ENCODE measurements around the gene TBX1.

Gene TBX1

GRCh38 chr22:19755145-19755710 lies 5.3 kb upstream of the TBX1 start:
- no peak overlapping the region for H2AFZ ChIP-seq
- H3K36me3 ChIP-seq (ENCODE audit: control insufficient read depth, insufficient read depth, low read length): no peaks in the 10 kb centered on the region
- no peaks in the 10 kb centered on the region for H3K4me1 ChIP-seq
- H3K27me3 ChIP-seq (ENCODE audit: control insufficient read depth, insufficient read depth, low read length): no peaks in the 10 kb centered on the region
- H3K4me2 ChIP-seq (ENCODE audit: low read length): no peak overlapping the region
- no peaks in the 10 kb centered on the region for H3K79me2 ChIP-seq
- H3K27ac ChIP-seq: no peak overlapping the region
- H3K9me3 ChIP-seq (ENCODE audit: control insufficient read depth, low read length): no peaks in the 10 kb centered on the region
- H3K4me3 ChIP-seq (ENCODE audit: low read depth, low read length): no peak overlapping the region
- TF ChIP-seq CTCF (IDR thresholded peaks at IDR 0.05): no peak
- no peak overlapping the region for H3K9ac ChIP-seq

- Histone ChIP-seq H3K4me1 (no peaks in the 10 kb centered on the region), H3K27me3 (ENCODE audit: control insufficient read depth, insufficient read depth, low read length) (no peaks in the 10 kb centered on the region), H3K4me2 (ENCODE audit: low read length) (no peak overlapping the region), H2AFZ (no peak overlapping the region), H3K79me2 (no peaks in the 10 kb centered on the region), H3K9me3 (ENCODE audit: control insufficient read depth, low read length) (no peaks in the 10 kb centered on the region), H3K36me3 (ENCODE audit: control insufficient read depth, insufficient read depth, low read length) (no peaks in the 10 kb centered on the region), H3K4me3 (ENCODE audit: low read depth, low read length) (no peak overlapping the region), H3K27ac (no peak overlapping the region), H3K9ac (no peak overlapping the region)
- TF ChIP-seq CTCF (IDR thresholded peaks at IDR 0.05): no peak
Measured at GRCh38 chr22:19755722-19756287, 4.8 kb upstream of the TBX1 start.

- peak; percentile 48 for TF ChIP-seq CTCF (IDR thresholded peaks at IDR 0.05)
- H3K4me3 ChIP-seq (ENCODE audit: low read depth, low read length): no peak overlapping the region
Measured at GRCh38 chr22:19756288-19757128, 4.1 kb upstream of the TBX1 start.

GRCh38 chr22:19757140-19757984 lies 3.2 kb upstream of the TBX1 start:
- no peak overlapping the region for H3K4me3 ChIP-seq (ENCODE audit: low read depth, low read length)

More at GRCh38 chr22:19756288-19757128, 4.1 kb upstream of the TBX1 start:
- Histone ChIP-seq H3K79me2 (no peaks in the 10 kb centered on the region), H3K4me2 (ENCODE audit: low read length) (peak overlapping the region; percentile 68), H2AFZ (no peak overlapping the region), H3K36me3 (ENCODE audit: control insufficient read depth, insufficient read depth, low read length) (no peaks in the 10 kb centered on the region), H3K4me1 (no peaks in the 10 kb centered on the region), H3K9me3 (ENCODE audit: control insufficient read depth, low read length) (no peaks in the 10 kb centered on the region), H3K27me3 (ENCODE audit: control insufficient read depth, insufficient read depth, low read length) (no peaks in the 10 kb centered on the region), H3K27ac (no peak overlapping the region), H3K9ac (no peak overlapping the region)

More at GRCh38 chr22:19757140-19757984, 3.2 kb upstream of the TBX1 start:
- H3K79me2 ChIP-seq: no peaks in the 10 kb centered on the region
- TF ChIP-seq CTCF (IDR thresholded peaks at IDR 0.05): no peak
- H3K9ac ChIP-seq: no peak overlapping the region
- H3K9me3 ChIP-seq (ENCODE audit: control insufficient read depth, low read length): no peaks in the 10 kb centered on the region
- no peaks in the 10 kb centered on the region for H3K36me3 ChIP-seq (ENCODE audit: control insufficient read depth, insufficient read depth, low read length)
- peak overlapping the region; percentile 68 for H3K4me2 ChIP-seq (ENCODE audit: low read length)
- H3K27ac ChIP-seq: no peak overlapping the region
- H3K27me3 ChIP-seq (ENCODE audit: control insufficient read depth, insufficient read depth, low read length): no peaks in the 10 kb centered on the region
- no peak overlapping the region for H2AFZ ChIP-seq
- no peaks in the 10 kb centered on the region for H3K4me1 ChIP-seq

Data from parathyroid adenoma (tissue), 2 donors.